Keratinocyte (primary cell): ENCODE data around the gene PGAM2.

Source experiments
- CTCF ChIP-seq, 3 experiments: IDR thresholded peaks in 1 of 3; conservative IDR thresholded peaks in 1 of 3; optimal IDR thresholded peaks in 1 of 3; 2 replicates in 2 of 3; 3 replicates in 1 of 3; pipeline versions ENCODE3 to v1.5.1; 2011; ENCODE audit warnings: low read length in 3 of 3, mild to moderate bottlenecking in 3 of 3, moderate library complexity in 2 of 3, control low read depth in 1 of 3, inconsistent platforms in 1 of 3; ENCODE audit not compliant: insufficient read depth in 2 of 3; ENCODE audit errors: extremely low read depth in 1 of 3
- EZH2 ChIP-seq: IDR thresholded peaks from one replicate; pipeline ENCODE4 v1.6.1; 2012; ENCODE audit warnings: inconsistent platforms, mild to moderate bottlenecking, low read length, moderate library complexity

DNA sequence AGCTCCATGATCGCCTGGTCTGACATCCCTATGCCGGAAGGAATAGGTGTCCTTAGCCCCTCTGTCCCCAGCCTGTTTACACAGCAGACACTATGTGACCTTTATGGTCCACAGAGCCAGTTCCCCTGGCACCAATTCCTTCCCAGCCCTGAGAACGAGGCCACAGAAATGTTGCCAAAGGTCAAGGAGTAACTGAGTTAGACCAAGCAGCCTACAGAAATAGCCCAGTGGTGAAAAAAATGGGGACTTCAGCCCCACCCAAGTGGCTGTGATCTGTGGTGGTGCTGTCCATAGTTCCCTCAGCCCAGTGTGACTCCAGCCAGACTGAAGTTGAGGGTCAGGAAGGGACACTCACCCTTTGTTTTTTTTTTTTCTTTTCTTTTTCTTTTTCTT is 2.5 kb downstream of the PGAM2 start:
- TF ChIP-seq CTCF (optimal IDR thresholded peaks at IDR 0.05 in 1 of 3, IDR thresholded peaks at IDR 0.05 in 1 of 3, conservative IDR thresholded peaks at IDR 0.05 in 1 of 3; ENCODE audit: extremely low read depth in 1 of 3, insufficient read depth in 2 of 3, low read length in 3 of 3) = no peak
- no peak for TF ChIP-seq EZH2
